Keratinocyte (primary cell): ENCODE data around the gene CHP1. TPM values are rescaled to one million over a fixed set of nuclear protein-coding genes. Genes with fewer than 3 reads are reported as not detected.

Source experiments
- DNase-seq: peaks from one replicate; pipeline ENCODE4 v3.0.0-alpha.2; 2011; ENCODE audit warnings: low read depth, missing footprints, low spot score
- FAIRE-seq: peaks from 2 replicates; lab custom pipeline; 2011; peaks lifted over from hg19 to GRCh38; lab: Jason Lieb, UNC
- H2AFZ ChIP-seq: 2 replicates; pipeline ENCODE4 v1.6.0; 2012; ENCODE audit warnings: low read length, control low read depth, inconsistent platforms; ENCODE audit not compliant: control insufficient read depth
- H3K27ac ChIP-seq: 2 replicates; pipeline ENCODE4 v1.5.1; 2011; ENCODE audit warnings: low read length; ENCODE audit not compliant: control insufficient read depth, insufficient read depth
- H3K27me3 ChIP-seq: 3 replicates; pipeline ENCODE4 v1.6.0; 2011; ENCODE audit warnings: low read length; ENCODE audit not compliant: control insufficient read depth, insufficient read depth; ENCODE audit errors: extremely low read depth
- H3K36me3 ChIP-seq, 2 experiments: 2 replicates in 1 of 2; 3 replicates in 1 of 2; pipeline ENCODE4 v1.5.1; 2011; ENCODE audit warnings: low read length in 2 of 2, mild to moderate bottlenecking in 1 of 2; ENCODE audit not compliant: control insufficient read depth in 2 of 2, insufficient read depth in 2 of 2; ENCODE audit errors: extremely low read depth in 1 of 2
- H3K4me1 ChIP-seq: 3 replicates; pipeline ENCODE4 v1.5.1; 2011; ENCODE audit warnings: low read length; ENCODE audit not compliant: control insufficient read depth, insufficient read depth; ENCODE audit errors: extremely low read depth
- H3K4me2 ChIP-seq: 3 replicates; pipeline ENCODE4 v1.6.0; 2011; ENCODE audit warnings: low read depth, low read length; ENCODE audit not compliant: control insufficient read depth, insufficient read depth; ENCODE audit errors: extremely low read depth
- H3K4me3 ChIP-seq, 3 experiments: fragments of 200-600 bp in 1 of 3; sonication (generic) in 1 of 3; 2 replicates in 2 of 3; 3 replicates in 1 of 3; pipeline ENCODE4 v1.5.1; 2011 to 2016; ENCODE audit warnings: low read length in 3 of 3, mild to moderate bottlenecking in 3 of 3, control low read depth in 2 of 3, inconsistent platforms in 1 of 3, low read depth in 1 of 3, mixed read lengths in 1 of 3, mixed run types in 1 of 3, moderate library complexity in 1 of 3; ENCODE audit not compliant: control insufficient read depth in 2 of 3, insufficient read depth in 2 of 3; ENCODE audit errors: extremely low read depth in 1 of 3
- H3K79me2 ChIP-seq: 2 replicates; pipeline ENCODE4 v1.6.0; 2012; ENCODE audit warnings: low read length; ENCODE audit not compliant: control insufficient read depth, insufficient read depth
- H3K9ac ChIP-seq: 3 replicates; pipeline ENCODE4 v1.6.0; 2011; ENCODE audit warnings: low read length; ENCODE audit not compliant: control insufficient read depth, insufficient read depth; ENCODE audit errors: extremely low read depth
- H3K9me1 ChIP-seq: 3 replicates; pipeline ENCODE4 v1.6.0; 2011; ENCODE audit warnings: low read length; ENCODE audit not compliant: control insufficient read depth, insufficient read depth; ENCODE audit errors: extremely low read depth
- H3K9me3 ChIP-seq: 2 replicates; pipeline ENCODE4 v1.5.1; 2012; ENCODE audit warnings: low read depth, low read length; ENCODE audit not compliant: control insufficient read depth
- H4K20me1 ChIP-seq: 3 replicates; pipeline ENCODE4 v1.6.0; 2011; ENCODE audit warnings: low read length; ENCODE audit not compliant: control insufficient read depth, insufficient read depth; ENCODE audit errors: extremely low read depth
- EZH2 ChIP-seq: IDR thresholded peaks from one replicate; pipeline ENCODE4 v1.6.1; 2012; ENCODE audit warnings: inconsistent platforms, mild to moderate bottlenecking, low read length, moderate library complexity
- dilution Hi-C: fragments of 300-500 bp; cut with MboI; formaldehyde crosslinking; loops from one replicate; pipeline ENCODE4 v1.7.0; 2020; ENCODE audit warnings: low sequenced_read_pairs; ENCODE audit not compliant: extremely low pct_ligation_motif_present
- polyA minus RNA-seq, 3 experiments: library from RNA; depleted of rRNA, polyadenylated mRNA; stranded (reverse); fragments of >200 nt; gene quantifications; 1 replicate in 1 of 3; 2 replicates in 1 of 3; 3 replicates in 1 of 3; pipeline ENCODE4 v1.2.3, GENCODE V29; 2011
- polyA plus RNA-seq, 5 experiments: library from polyadenylated mRNA; depleted of rRNA in 3 of 5; stranded (reverse) in 3 of 5; stranded (forward) in 1 of 5; unstranded in 1 of 5; fragments of >200 nt; gene quantifications; 1 replicate in 1 of 5; 2 replicates in 3 of 5; 3 replicates in 1 of 5; pipeline versions ENCODE4 v1.2.1 to v1.2.3, GENCODE V29; 2011 to 2012; ENCODE audit warnings: missing spikeins in 2 of 5, low read depth in 1 of 5, low replicate concordance in 1 of 5
- TF ChIP-seq, protein P1 (sequence below), 3 experiments: IDR thresholded peaks in 1 of 3; conservative IDR thresholded peaks in 1 of 3; optimal IDR thresholded peaks in 1 of 3; 2 replicates in 2 of 3; 3 replicates in 1 of 3; pipeline versions ENCODE3 to v1.5.1; 2011; ENCODE audit warnings: low read length in 3 of 3, mild to moderate bottlenecking in 3 of 3, moderate library complexity in 2 of 3, control low read depth in 1 of 3, inconsistent platforms in 1 of 3; ENCODE audit not compliant: insufficient read depth in 2 of 3; ENCODE audit errors: extremely low read depth in 1 of 3

Gene CHP1
- polyA plus RNA-seq (62.7 to 108 TPM (median 98.5 TPM) in 3 replicates), polyA minus RNA-seq (107 to 161 TPM (median 131 TPM) in 3 replicates)
- polyA plus RNA-seq (2011; ENCODE audit: low read depth), result 50.1 TPM
- polyA plus RNA-seq (2011; cell fraction: cytosol; rRNA removed), result 91.1 and 145 TPM in 2 replicates
- polyA plus RNA-seq (2011; cell fraction: nucleus; rRNA removed), result 42.8 and 44.3 TPM in 2 replicates
- 81.9 and 98.1 TPM in 2 replicates for polyA plus RNA-seq (2012; ENCODE audit: low replicate concordance)
- 144 TPM for polyA minus RNA-seq (2011; cell fraction: cytosol; rRNA and poly(A)+ RNA removed)
- polyA minus RNA-seq (2011; cell fraction: nucleus; rRNA and poly(A)+ RNA removed), result 23.6 and 34.6 TPM in 2 replicates

DNA sequence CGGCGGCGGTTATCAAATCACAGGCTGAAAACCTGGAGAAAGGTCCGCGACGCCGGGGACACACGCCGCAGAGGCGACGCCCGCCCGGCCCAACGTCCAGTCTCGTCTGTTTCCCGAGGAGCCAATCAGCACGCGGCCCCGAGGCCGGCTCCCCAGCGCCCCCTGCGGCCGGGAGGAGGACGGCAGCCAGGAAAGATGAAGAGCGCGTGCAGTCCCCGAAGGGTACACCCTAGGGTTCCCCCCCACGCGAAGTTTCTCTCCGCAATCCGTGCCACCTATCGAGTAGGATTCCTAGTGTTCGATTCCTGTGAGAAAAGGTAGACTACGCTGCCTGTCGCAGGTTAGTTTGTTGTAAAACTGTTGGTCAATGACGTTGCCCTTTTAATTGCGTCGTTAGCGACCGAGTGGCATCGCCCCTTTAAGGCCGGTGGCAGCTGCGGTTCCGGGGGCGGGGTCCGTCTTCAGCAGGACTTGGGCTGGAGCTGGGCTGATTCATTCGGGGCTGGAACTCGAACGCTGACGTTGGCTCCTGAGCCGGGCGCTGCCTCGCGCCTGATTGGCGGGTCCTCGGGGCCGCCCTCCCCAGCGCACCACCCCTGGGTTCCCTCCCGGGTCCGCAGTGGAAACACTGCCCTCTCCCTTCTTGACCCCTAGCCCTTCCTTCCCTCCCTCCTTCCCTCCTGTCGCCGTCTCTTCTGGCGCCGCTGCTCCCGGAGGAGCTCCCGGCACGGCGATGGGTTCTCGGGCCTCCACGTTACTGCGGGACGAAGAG, at the start of gene CHP1, which contains the start of gene EXD1:
TSS of gene CHP1 (plus strand) at position 619 of the 772 bp plus-strand sequence. CDS start at position 734, 115 bp downstream.
TSS of gene EXD1 (minus strand) at position 108 of the 772 bp plus-strand sequence. CDS start 4,182 bp downstream, outside the sequence.
- Histone ChIP-seq H3K4me1 (peaks cover 16% of the 10 kb centered on the region), H3K4me2 (peak within 1 kb of the TSS; percentile 98), H3K27ac (peak within 1 kb of the TSS; percentile 95), H2AFZ (peak within 1 kb of the TSS; percentile 95), H3K9me3 (no peaks in the 10 kb centered on the region), H4K20me1 (no peaks in the 10 kb centered on the region), H3K36me3 (peaks cover 0 to 3% of the 10 kb centered on the region in 2 experiments), H3K9me1 (no peaks in the 10 kb centered on the region), H3K27me3 (no peaks in the 10 kb centered on the region), H3K4me3 (peak within 1 kb of the TSS; percentile 80 to 92 (median 85)), H3K79me2 (peaks cover 43% of the 10 kb centered on the region), H3K9ac (peak within 1 kb of the TSS; percentile 97)
- peak; percentile 88 for DNase-seq
- TF ChIP-seq, protein P1, sequence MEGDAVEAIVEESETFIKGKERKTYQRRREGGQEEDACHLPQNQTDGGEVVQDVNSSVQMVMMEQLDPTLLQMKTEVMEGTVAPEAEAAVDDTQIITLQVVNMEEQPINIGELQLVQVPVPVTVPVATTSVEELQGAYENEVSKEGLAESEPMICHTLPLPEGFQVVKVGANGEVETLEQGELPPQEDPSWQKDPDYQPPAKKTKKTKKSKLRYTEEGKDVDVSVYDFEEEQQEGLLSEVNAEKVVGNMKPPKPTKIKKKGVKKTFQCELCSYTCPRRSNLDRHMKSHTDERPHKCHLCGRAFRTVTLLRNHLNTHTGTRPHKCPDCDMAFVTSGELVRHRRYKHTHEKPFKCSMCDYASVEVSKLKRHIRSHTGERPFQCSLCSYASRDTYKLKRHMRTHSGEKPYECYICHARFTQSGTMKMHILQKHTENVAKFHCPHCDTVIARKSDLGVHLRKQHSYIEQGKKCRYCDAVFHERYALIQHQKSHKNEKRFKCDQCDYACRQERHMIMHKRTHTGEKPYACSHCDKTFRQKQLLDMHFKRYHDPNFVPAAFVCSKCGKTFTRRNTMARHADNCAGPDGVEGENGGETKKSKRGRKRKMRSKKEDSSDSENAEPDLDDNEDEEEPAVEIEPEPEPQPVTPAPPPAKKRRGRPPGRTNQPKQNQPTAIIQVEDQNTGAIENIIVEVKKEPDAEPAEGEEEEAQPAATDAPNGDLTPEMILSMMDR (optimal IDR thresholded peaks at IDR 0.05 in 1 of 3, IDR thresholded peaks at IDR 0.05 in 1 of 3, conservative IDR thresholded peaks at IDR 0.05 in 1 of 3; ENCODE audit: extremely low read depth in 1 of 3, insufficient read depth in 2 of 3, low read length in 3 of 3), result peak; percentile 76 to 99 (median 89)
- no peak for TF ChIP-seq EZH2
- FAIRE-seq, result peak; percentile 74
- dilution Hi-C loops, result no loop called here

DNA sequence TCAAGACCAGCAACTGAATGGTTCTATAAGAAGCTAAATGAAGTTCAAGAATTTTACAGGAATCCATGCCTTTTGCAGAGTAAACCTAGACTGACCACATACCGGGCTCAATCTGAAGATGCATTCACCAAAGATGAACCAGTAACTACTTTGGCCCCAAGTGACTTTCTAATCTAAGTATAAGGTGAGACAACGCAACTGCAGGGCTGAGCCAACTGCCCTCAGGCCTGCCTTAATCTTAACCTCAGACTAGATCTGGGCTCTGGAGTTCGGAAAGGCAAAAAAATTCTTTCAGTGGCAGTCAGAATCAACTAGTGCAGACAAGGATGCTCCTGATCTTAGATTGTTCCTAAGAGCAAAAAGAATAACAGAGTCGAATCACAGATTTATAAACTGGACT, 48.8 kb upstream of the CHP1 start:
- no peak for FAIRE-seq
- no peaks in the 10 kb centered on the region for H3K36me3 ChIP-seq
- TF ChIP-seq, protein P1 (optimal IDR thresholded peaks at IDR 0.05 in 1 of 3, IDR thresholded peaks at IDR 0.05 in 1 of 3, conservative IDR thresholded peaks at IDR 0.05 in 1 of 3; ENCODE audit: extremely low read depth in 1 of 3, insufficient read depth in 2 of 3, low read length in 3 of 3), result no peak
- TF ChIP-seq EZH2, result no peak
- H3K4me1 ChIP-seq, result no peaks in the 10 kb centered on the region
- DNase-seq, result no peak
- dilution Hi-C loops, result no loop called here
- H4K20me1 ChIP-seq, result no peaks in the 10 kb centered on the region
- no peaks in the 10 kb centered on the region for H3K9me3 ChIP-seq
- no peaks in the 10 kb centered on the region for H3K27me3 ChIP-seq
- H3K9me1 ChIP-seq, result no peaks in the 10 kb centered on the region
- no peak overlapping the region for H3K9ac ChIP-seq
- H3K4me2 ChIP-seq, result no peak overlapping the region
- H3K79me2 ChIP-seq, result no peaks in the 10 kb centered on the region
- no peak overlapping the region for H2AFZ ChIP-seq
- H3K4me3 ChIP-seq, result no peak overlapping the region
- H3K27ac ChIP-seq, result no peak overlapping the region
